K562 (cell line): ENCODE results near the gene ESRRG. TPM values are rescaled to one million over a fixed set of nuclear protein-coding genes. Genes with fewer than 3 reads are reported as not detected.

Source experiments
- ATAC-seq: fragments of 200-7000 bp; cut with Tn5 transposase; 3 replicates; pipeline ENCODE4 v1.9.1; 2020; ENCODE audit warnings: moderate library complexity
- BruUV-seq: library from RNA; stranded (reverse); fragments of 400-500 nt; replicated peaks from 2 replicates; lab custom pipeline; 2021; lab: Mats Ljungman, UMichigan
- CTCF ChIA-PET: fragments of 300-600 bp; formaldehyde crosslinking; extraction: SDS; loops from one replicate; lab custom pipeline; 2021; ENCODE audit warnings: low intra/inter-chr PET ratio; lab: Yijun Ruan, JAX
- POLR2A ChIA-PET: fragments of 300-600, 350-650 bp; sonication (Branson Sonifier 250); formaldehyde crosslinking; extraction: SDS; loops from one replicate; lab custom pipeline; 2021; ENCODE audit warnings: antibody characterized with exemption, inconsistent platforms; lab: Yijun Ruan, JAX
- DNase-seq, 4 experiments: peaks; one replicate each; pipeline versions ENCODE4 v3.0.0 to v3.0.0-alpha.2; 2011 to 2018; ENCODE audit warnings: low spot score in 3 of 4, mixed read lengths in 3 of 4; ENCODE audit errors: extremely low read depth in 1 of 4
- FAIRE-seq: peaks from 2 replicates; lab custom pipeline; 2011; peaks lifted over from hg19 to GRCh38; lab: Jason Lieb, UNC
- H2AFZ ChIP-seq: 2 replicates; pipeline ENCODE4 v1.6.0; 2011; ENCODE audit warnings: low read depth, low read length, control low read depth, inconsistent platforms
- H3K27ac ChIP-seq: fragments of 200-600 bp; 3 replicates; pipeline ENCODE4 v1.8.0; 2011; ENCODE audit warnings: low read depth, mild to moderate bottlenecking, control low read depth, inconsistent platforms, low read length, moderate library complexity, mixed read lengths; ENCODE audit errors: extremely low read depth
- H3K27me3 ChIP-seq, 2 experiments: fragments of 300-600 bp in 1 of 2; 2 replicates in 1 of 2; 3 replicates in 1 of 2; pipeline versions ENCODE4 v1.6.0 to v1.8.0; 2011; ENCODE audit warnings: inconsistent platforms in 2 of 2, low read length in 2 of 2, mild to moderate bottlenecking in 1 of 2, mixed read lengths in 1 of 2, moderate library complexity in 1 of 2; ENCODE audit not compliant: control insufficient read depth in 2 of 2, insufficient read depth in 2 of 2
- H3K36me3 ChIP-seq: fragments of 300-600 bp; 3 replicates; pipeline ENCODE4 v1.8.0; 2011; ENCODE audit warnings: mild to moderate bottlenecking, low read length, inconsistent platforms; ENCODE audit not compliant: control insufficient read depth, insufficient read depth
- H3K4me1 ChIP-seq, 2 experiments: fragments of 200-600 bp in 1 of 2; replicated peaks in 1 of 2; 2 replicates in 1 of 2; 3 replicates in 1 of 2; pipeline versions ENCODE4 v1.5.1 to v1.8.0; 2011; ENCODE audit warnings: inconsistent platforms in 2 of 2, low read length in 2 of 2, mild to moderate bottlenecking in 1 of 2, mixed read lengths in 1 of 2, moderate library complexity in 1 of 2; ENCODE audit not compliant: control insufficient read depth in 2 of 2, insufficient read depth in 2 of 2
- H3K4me2 ChIP-seq: 2 replicates; pipeline ENCODE4 v1.6.1; 2011; ENCODE audit warnings: low read length, control low read depth, inconsistent platforms, mixed read lengths; ENCODE audit not compliant: insufficient read depth
- H3K4me3 ChIP-seq: fragments of 200-600 bp; sonication (generic), shearing (Covaris generic); 2 replicates; pipeline ENCODE4 v1.5.1; 2016; ENCODE audit warnings: control low read depth, inconsistent platforms
- H3K79me2 ChIP-seq: fragments of 200-600 bp; 3 replicates; pipeline ENCODE4 v1.8.0; 2011; ENCODE audit warnings: low read length, inconsistent platforms; ENCODE audit not compliant: control insufficient read depth, insufficient read depth
- H3K9ac ChIP-seq, 2 experiments: 2 replicates each; pipeline versions ENCODE4 v1.6.0 to v1.6.1; 2011; ENCODE audit warnings: low read depth in 2 of 2, low read length in 2 of 2, control low read depth in 1 of 2, inconsistent platforms in 1 of 2, mild to moderate bottlenecking in 1 of 2, mixed read lengths in 1 of 2; ENCODE audit not compliant: insufficient read depth in 1 of 2
- H3K9me1 ChIP-seq: one replicate; pipeline ENCODE4 v1.6.0; 2011; ENCODE audit warnings: inconsistent platforms, mild to moderate bottlenecking, low read length, moderate library complexity; ENCODE audit not compliant: control insufficient read depth, insufficient read depth
- H3K9me3 ChIP-seq: replicated peaks from 2 replicates; pipeline ENCODE4 v1.5.1; 2011; ENCODE audit warnings: low read depth, low read length, inconsistent platforms; ENCODE audit not compliant: control insufficient read depth, insufficient read depth
- H4K20me1 ChIP-seq: replicated peaks from 2 replicates; pipeline ENCODE4 v1.6.1; 2011; ENCODE audit warnings: low read length, inconsistent platforms, mixed read lengths; ENCODE audit not compliant: control insufficient read depth, insufficient read depth
- CREBBP ChIP-seq: IDR thresholded peaks from one replicate; pipeline ENCODE4 v1.6.1; 2012; ENCODE audit warnings: low read depth, mild to moderate bottlenecking, control low read depth, inconsistent platforms, low read length
- GMEB1 ChIP-seq: fragments of 250-450 bp; sonication (Bioruptor Pico); IDR thresholded peaks from 2 replicates; pipeline ENCODE4 v1.4.0; 2020; ENCODE audit warnings: mild to moderate bottlenecking
- GTF2B ChIP-seq: IDR thresholded peaks from 2 replicates; pipeline ENCODE4 v1.6.1; 2011; ENCODE audit not compliant: insufficient read length; ENCODE audit errors: extremely low read depth
- HDAC2 ChIP-seq: fragments of 450-650 bp; IDR thresholded peaks from 2 replicates; pipeline ENCODE4 v1.6.1; 2016; ENCODE audit warnings: mild to moderate bottlenecking
- HSF4 ChIP-seq: fragments of 250-450 bp; sonication (Bioruptor Pico); IDR thresholded peaks from 2 replicates; pipeline ENCODE4 v2.1.2; 2022; ENCODE audit warnings: mild to moderate bottlenecking, moderate library complexity, borderline replicate concordance
- MXD1 ChIP-seq: fragments of 250-450 bp; sonication (Bioruptor Pico); IDR thresholded peaks from 2 replicates; pipeline ENCODE4 v1.8.0; 2021; ENCODE audit warnings: borderline replicate concordance, mild to moderate bottlenecking, moderate library complexity; ENCODE audit not compliant: poor library complexity, severe bottlenecking
- NCOR1 ChIP-seq: fragments of 450-650 bp; IDR thresholded peaks from 2 replicates; pipeline ENCODE4 v1.6.1; 2016; ENCODE audit warnings: mild to moderate bottlenecking, moderate library complexity
- POLR2H ChIP-seq: IDR thresholded peaks from 2 replicates; pipeline ENCODE4 v1.6.1; 2016; ENCODE audit warnings: missing genetic modification characterization, low read depth, mild to moderate bottlenecking, control low read depth, missing compliant biosample characterization, moderate library complexity
- TFE3 ChIP-seq: fragments of 450-650 bp; formaldehyde crosslinking; IDR thresholded peaks from 2 replicates; pipeline ENCODE4 v1.4.0; 2020; ENCODE audit warnings: mild to moderate bottlenecking, mixed read lengths
- WGBS: fragments of 100-300 bp; shearing (Covaris generic); methylation state at CpG from one replicate; pipeline ENCODE4 v1.1.6; 2016; ENCODE audit warnings: low coverage, mixed read lengths; ENCODE audit not compliant: insufficient coverage; ENCODE audit errors: missing lambda C conversion rate; 5-methylcytosine and 5-hydroxymethylcytosine counted together
- in situ Hi-C: fragments of 300-500 bp; cut with MboI; formaldehyde crosslinking; loops from 4 replicates; pipeline ENCODE4 v1.15.0; 2018; ENCODE audit warnings: inconsistent platforms, mixed read lengths
- intact Hi-C: fragments of 100-400 bp; cut with micrococcal nuclease; formaldehyde crosslinking; loops from 2 replicates; pipeline ENCODE4 v1.14.2; 2022
- polyA plus RNA-seq, 8 experiments: library from polyadenylated mRNA; depleted of rRNA in 4 of 8; stranded (reverse) in 5 of 8; unstranded in 3 of 8; fragments of >200 nt; fragmentation: Nextera tagmentation in 2 of 8; fragmentation: Illumina TruSeq in 1 of 8; extraction: Ambion mirVana in 2 of 8; extraction: Trizol in 1 of 8; gene quantifications; 2 replicates each; pipeline versions ENCODE4 v1.2.1 to v1.2.3, GENCODE V29; 2011 to 2014; ENCODE audit warnings: inconsistent platforms in 1 of 8, missing spikeins in 1 of 8
- total RNA-seq, 7 experiments: library from RNA; depleted of rRNA in 6 of 7; stranded (reverse); fragments of >200 nt in 6 of 7; fragmentation: Illumina TruSeq in 2 of 7; extraction: Trizol in 2 of 7; gene quantifications; 2 replicates each; pipeline versions ENCODE4 v1.2.1 to v1.2.3, GENCODE V29; 2011 to 2021; ENCODE audit warnings: low replicate concordance in 1 of 7
- TF ChIP-seq, protein P1 (sequence below): fragments of 450-650 bp; formaldehyde crosslinking; IDR thresholded peaks from 2 replicates; pipeline ENCODE4 v1.4.0; 2020; ENCODE audit warnings: mild to moderate bottlenecking, moderate library complexity

Gene ESRRG
- total and polyA plus RNA-seq, 9 of the 15 experiments (the other 6 are each of a cell fraction or from before 2014, with no cell fraction given) = not detected

- no peak for DNase-seq
- no peak for ATAC-seq
- no peak for FAIRE-seq
- no peak overlapping the region for H3K4me3 ChIP-seq
- no peaks in the 10 kb centered on the region for H3K36me3 ChIP-seq
- no peaks in the 10 kb centered on the region for H3K9me3 ChIP-seq
- no peak overlapping the region for H3K9ac ChIP-seq
- no TSS peak for BruUV-seq
- no peaks in the 10 kb centered on the region for H3K9me1 ChIP-seq
- no peak for TF ChIP-seq NCOR1
- TF ChIP-seq CREBBP = no peak
- TF ChIP-seq TFE3 = no peak
- TF ChIP-seq HDAC2 = no peak
- TF ChIP-seq, all 486 proteins: peak for 0
- no peaks in the 10 kb centered on the region for H3K27me3 ChIP-seq
- H3K4me2 ChIP-seq = no peak overlapping the region
- in situ Hi-C loops (no loop called here), intact Hi-C loops (no loop called here)
- H2AFZ ChIP-seq = no peak overlapping the region
- H3K4me1 ChIP-seq = no peaks in the 10 kb centered on the region
- POLR2A ChIA-PET = no interaction called here
- no peaks in the 10 kb centered on the region for H3K79me2 ChIP-seq
- WGBS = 2% methylated on average over 3 of the region's 3 CpGs
- H3K27ac ChIP-seq = no peak overlapping the region
- CTCF ChIA-PET = no interaction called here
- H4K20me1 ChIP-seq = no peaks in the 10 kb centered on the region
Measured at GRCh38 chr1:216553766-216554165, 169.5 kb downstream of the ESRRG start.

DNA sequence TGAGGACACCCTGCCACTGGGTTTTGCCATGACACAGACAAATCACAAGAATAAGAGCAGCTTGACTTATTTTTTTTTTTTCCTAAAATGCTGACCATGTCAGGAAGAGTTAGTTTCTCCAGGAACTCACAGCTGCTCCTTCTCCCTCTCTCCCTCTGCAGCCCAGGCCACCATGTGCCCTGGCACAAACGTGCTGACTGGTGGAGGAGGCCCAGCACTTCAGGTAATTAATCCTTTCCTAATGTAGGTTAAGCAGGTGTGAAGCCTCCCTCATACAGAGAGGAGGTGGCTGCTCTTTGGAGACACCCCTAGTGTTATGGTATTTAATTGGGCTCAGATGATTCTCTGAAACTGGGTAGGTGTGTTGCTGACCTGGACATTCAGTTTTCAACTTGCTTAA lies 170.2 kb downstream of the ESRRG start:
- in situ Hi-C loops = no loop called here
- ChIA-PET POLR2A (no interaction called here), CTCF (no interaction called here)
- H3K9me1 ChIP-seq = no peaks in the 10 kb centered on the region
- no TSS peak for BruUV-seq
- no peaks in the 10 kb centered on the region for H3K36me3 ChIP-seq
- H3K4me2 ChIP-seq = no peak overlapping the region
- H3K4me3 ChIP-seq = no peak overlapping the region
- intact Hi-C loops = no loop called here
- no peak for FAIRE-seq
- H3K4me1 ChIP-seq = no peaks in the 10 kb centered on the region
- no peak overlapping the region for H3K27ac ChIP-seq
- no peaks in the 10 kb centered on the region for H3K9me3 ChIP-seq
- 0% methylated on average over 1 of the region's 1 CpG for WGBS
- DNase-seq = no peak
- H2AFZ ChIP-seq = no peak overlapping the region
- ATAC-seq = no peak
- no peaks in the 10 kb centered on the region for H3K27me3 ChIP-seq
- H4K20me1 ChIP-seq = no peaks in the 10 kb centered on the region
- no peaks in the 10 kb centered on the region for H3K79me2 ChIP-seq
- no peak overlapping the region for H3K9ac ChIP-seq
- TF ChIP-seq GMEB1 (CRISPR knock-in tag) = no peak
- TF ChIP-seq POLR2H (tag) = no peak
- no peak for TF ChIP-seq GTF2B
- TF ChIP-seq, protein P1, sequence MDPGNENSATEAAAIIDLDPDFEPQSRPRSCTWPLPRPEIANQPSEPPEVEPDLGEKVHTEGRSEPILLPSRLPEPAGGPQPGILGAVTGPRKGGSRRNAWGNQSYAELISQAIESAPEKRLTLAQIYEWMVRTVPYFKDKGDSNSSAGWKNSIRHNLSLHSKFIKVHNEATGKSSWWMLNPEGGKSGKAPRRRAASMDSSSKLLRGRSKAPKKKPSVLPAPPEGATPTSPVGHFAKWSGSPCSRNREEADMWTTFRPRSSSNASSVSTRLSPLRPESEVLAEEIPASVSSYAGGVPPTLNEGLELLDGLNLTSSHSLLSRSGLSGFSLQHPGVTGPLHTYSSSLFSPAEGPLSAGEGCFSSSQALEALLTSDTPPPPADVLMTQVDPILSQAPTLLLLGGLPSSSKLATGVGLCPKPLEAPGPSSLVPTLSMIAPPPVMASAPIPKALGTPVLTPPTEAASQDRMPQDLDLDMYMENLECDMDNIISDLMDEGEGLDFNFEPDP (CRISPR knock-in tag) = no peak
- TF ChIP-seq HSF4 = no peak
- no peak for TF ChIP-seq MXD1 (CRISPR knock-in tag)
